Measurements from ENCODE around the gene LMF1. TPM values are rescaled to one million over a fixed set of nuclear protein-coding genes. Genes with fewer than 3 reads are reported as not detected.

The LMF1 gene
- total and polyA plus RNA-seq, 3 donors from 2014 or later, result 12.5 to 83.4 (median 66.6) TPM

DNA sequence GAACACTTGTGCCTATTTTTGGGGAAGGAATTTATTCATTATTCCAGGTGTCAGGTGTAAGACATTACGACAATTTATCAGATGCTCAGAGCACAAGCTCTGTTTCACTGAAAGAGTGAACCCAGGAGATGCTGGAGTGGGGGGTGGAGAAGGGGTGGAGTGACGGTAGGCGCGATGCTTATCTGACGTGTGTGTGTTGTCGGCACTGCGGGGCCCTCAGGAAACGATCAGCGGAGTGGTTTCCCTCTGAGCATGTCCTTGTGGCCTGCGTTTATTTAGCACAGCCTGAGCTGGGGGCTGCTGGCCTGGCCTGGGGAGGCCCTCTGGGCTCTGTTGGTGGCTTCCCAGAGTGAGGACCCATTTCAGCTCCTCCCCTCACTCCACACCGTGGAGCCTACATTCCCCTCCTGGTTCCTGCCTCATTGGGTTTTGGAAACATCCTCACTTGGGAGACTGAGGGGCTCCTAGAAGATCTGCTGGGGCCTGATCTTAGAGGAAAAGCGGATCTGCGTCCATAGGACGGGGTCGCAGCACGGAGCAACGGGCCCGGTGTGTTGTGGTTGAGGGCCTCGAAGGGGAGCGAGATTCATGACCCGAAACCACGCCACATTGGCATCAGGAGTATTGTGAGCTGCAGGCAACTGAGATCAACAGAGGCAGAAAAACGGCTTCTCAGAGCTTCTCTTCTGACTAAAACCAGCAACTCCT lies 151.3 kb downstream of the LMF1 start:
- no peak for DNase-seq
- intact Hi-C loops (cut with DNase I; ENCODE audit: low total_unique reads), result loop anchor here (10.0 kb wide), 1 partner anchor 235 kb away; no protein-coding TSS in a partner anchor
- Histone ChIP-seq H3K27ac (no peak overlapping the region), H3K4me3 (no peak overlapping the region), H3K4me1 (no peaks in the 10 kb centered on the region), H3K36me3 (ENCODE audit: low read depth, missing control alignments) (no peaks in the 10 kb centered on the region), H3K27me3 (no peaks in the 10 kb centered on the region), H3K9me3 (no peaks in the 10 kb centered on the region)
- 75 to 84% methylated on average over 22 to 23 of the region's 23 CpGs for WGBS, 2 donors
- TF ChIP-seq, protein P1, sequence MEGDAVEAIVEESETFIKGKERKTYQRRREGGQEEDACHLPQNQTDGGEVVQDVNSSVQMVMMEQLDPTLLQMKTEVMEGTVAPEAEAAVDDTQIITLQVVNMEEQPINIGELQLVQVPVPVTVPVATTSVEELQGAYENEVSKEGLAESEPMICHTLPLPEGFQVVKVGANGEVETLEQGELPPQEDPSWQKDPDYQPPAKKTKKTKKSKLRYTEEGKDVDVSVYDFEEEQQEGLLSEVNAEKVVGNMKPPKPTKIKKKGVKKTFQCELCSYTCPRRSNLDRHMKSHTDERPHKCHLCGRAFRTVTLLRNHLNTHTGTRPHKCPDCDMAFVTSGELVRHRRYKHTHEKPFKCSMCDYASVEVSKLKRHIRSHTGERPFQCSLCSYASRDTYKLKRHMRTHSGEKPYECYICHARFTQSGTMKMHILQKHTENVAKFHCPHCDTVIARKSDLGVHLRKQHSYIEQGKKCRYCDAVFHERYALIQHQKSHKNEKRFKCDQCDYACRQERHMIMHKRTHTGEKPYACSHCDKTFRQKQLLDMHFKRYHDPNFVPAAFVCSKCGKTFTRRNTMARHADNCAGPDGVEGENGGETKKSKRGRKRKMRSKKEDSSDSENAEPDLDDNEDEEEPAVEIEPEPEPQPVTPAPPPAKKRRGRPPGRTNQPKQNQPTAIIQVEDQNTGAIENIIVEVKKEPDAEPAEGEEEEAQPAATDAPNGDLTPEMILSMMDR (IDR thresholded peaks at IDR 0.05), result no peak
- no peak for TF ChIP-seq POLR2A (IDR thresholded peaks at IDR 0.05)

DNA sequence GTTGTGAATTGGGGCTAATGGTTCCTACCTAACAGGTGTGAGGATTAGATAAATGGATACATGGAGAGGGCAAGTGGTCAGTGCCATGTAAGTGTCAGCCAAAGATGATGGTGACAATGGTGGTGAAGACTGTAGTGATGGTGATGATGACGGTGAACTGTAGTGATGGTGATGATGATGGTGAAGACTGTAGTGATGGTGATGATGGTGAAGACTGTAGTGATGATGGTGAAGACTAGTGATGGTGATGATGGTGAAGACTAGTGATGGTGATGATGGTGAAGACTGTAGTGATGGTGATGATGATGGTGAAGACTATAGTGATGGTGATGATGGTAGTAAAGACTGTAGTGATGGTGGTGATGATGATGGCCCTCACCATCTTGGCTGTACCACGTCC lies 152.2 kb downstream of the LMF1 start:
- no peaks in the 10 kb centered on the region for H3K9me3 ChIP-seq
- no peaks in the 10 kb centered on the region for H3K27me3 ChIP-seq
- H3K4me3 ChIP-seq, result no peak overlapping the region
- intact Hi-C loops (cut with DNase I; ENCODE audit: low total_unique reads), result loop anchor here (10.0 kb wide), 1 partner anchor 236 kb away; no protein-coding TSS in a partner anchor
- no peak for DNase-seq
- H3K4me1 ChIP-seq, result no peaks in the 10 kb centered on the region
- WGBS, 2 donors, result 77 to 80% methylated on average over 2 of the region's 2 CpGs
- H3K36me3 ChIP-seq (ENCODE audit: low read depth, missing control alignments), result no peaks in the 10 kb centered on the region
- H3K27ac ChIP-seq, result no peak overlapping the region
- no peak for TF ChIP-seq POLR2A (IDR thresholded peaks at IDR 0.05)
- TF ChIP-seq, protein P1 (IDR thresholded peaks at IDR 0.05), result no peak

DNA sequence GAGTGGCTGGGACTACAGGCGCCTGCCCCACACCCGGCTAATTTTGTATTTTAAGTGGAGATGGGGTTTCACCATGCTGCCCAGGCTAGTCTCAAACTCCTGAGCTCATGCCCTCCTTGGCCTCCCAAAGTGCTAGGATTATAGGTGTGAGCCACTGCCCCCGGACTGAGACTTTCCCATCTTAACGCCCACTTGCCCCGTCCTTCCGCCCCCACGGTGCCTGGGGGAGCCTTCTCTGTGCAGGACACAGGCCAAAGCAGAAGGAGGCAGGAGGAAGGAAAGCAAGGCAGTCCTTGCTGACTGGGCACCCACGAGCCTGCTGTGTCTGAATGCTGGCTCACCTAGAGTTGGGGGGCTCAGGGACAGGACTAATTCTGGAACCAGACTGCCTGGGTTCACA lies 152.7 kb downstream of the LMF1 start:
- no peaks in the 10 kb centered on the region for H3K4me1 ChIP-seq
- intact Hi-C loops (cut with DNase I; ENCODE audit: low total_unique reads), result loop anchor here (10.0 kb wide), 1 partner anchor 237 kb away; no protein-coding TSS in a partner anchor
- H3K4me3 ChIP-seq, result no peak overlapping the region
- H3K27ac ChIP-seq, result no peak overlapping the region
- no peaks in the 10 kb centered on the region for H3K27me3 ChIP-seq
- H3K9me3 ChIP-seq, result no peaks in the 10 kb centered on the region
- no peak for DNase-seq
- no peaks in the 10 kb centered on the region for H3K36me3 ChIP-seq (ENCODE audit: low read depth, missing control alignments)
- TF ChIP-seq, protein P1 (IDR thresholded peaks at IDR 0.05), result no peak
- TF ChIP-seq POLR2A (IDR thresholded peaks at IDR 0.05), result no peak
- 73 to 85% methylated on average over 8 of the region's 8 CpGs for WGBS, 2 donors

DNA sequence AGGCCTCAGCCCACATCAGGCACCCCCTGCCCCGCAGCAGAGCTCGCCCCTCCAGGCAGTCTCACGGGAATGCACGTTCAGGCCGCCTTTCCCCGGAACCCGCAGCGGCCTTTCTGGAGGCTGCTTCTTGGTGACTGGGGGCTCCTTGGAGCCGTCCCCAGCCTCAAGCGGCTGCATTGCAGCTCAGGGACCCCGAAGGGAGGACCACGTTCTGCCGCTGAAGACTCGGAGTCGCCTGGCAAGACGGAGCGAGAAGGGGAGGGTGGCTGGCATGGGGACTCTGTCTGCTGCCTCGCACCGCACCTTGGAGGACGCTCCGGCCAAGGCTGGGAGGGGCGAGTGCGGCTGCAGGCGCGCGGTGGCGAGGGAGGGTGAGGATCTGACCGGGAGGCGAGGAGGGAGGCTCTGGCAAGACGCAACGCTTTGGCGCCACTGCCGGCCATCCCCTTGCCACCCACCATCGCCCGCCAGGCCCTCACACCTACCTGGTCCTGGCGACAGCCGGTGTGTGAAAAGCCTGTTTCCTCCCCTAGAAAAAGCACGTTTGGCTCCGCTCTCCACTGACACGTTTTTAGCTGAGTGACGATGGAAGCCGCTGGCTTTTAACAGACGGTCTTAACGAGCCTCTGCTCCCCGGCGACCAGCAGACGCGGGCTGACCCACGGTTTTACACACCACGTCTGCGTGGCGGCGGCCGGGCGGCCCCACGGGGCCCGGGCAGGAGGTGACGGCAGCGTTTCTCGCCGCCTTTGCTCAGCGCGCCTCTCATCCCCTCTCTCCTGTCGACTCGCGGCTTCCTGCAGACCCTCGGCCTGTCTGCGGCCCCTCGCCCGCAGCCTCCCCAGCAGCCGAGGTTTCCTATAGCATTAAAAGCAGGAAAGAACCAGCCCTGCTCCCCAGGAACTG lies 153.5 kb downstream of the LMF1 start:
- DNase-seq, result no peak
- Histone ChIP-seq H3K9me3 (no peaks in the 10 kb centered on the region), H3K36me3 (ENCODE audit: low read depth, missing control alignments) (no peaks in the 10 kb centered on the region), H3K4me1 (no peaks in the 10 kb centered on the region), H3K27me3 (no peaks in the 10 kb centered on the region), H3K27ac (no peak overlapping the region), H3K4me3 (peak overlapping the region in 1 of 2 donors; percentile 6)
- WGBS, 2 donors, result 50 to 66% methylated on average over 49 to 71 of the region's 71 CpGs
- TF ChIP-seq, protein P1 (IDR thresholded peaks at IDR 0.05), result no peak
- no peak for TF ChIP-seq POLR2A (IDR thresholded peaks at IDR 0.05)
- intact Hi-C loops (cut with DNase I; ENCODE audit: low total_unique reads), result loop anchor here (10.0 kb wide), 1 partner anchor 238 kb away; no protein-coding TSS in a partner anchor
